ENCODE results near the gene DNAJA3. TPM values are rescaled to one million over a fixed set of nuclear protein-coding genes. Genes with fewer than 3 reads are reported as not detected.

Gene DNAJA3
- total RNA-seq, 1 donor from 2014 or later, result 72.7 TPM

Other genes starting within 250 kb of the DNAJA3 start
- 1.9 and 2.7 TPM in 2 replicates for gene SRL, start 183.8 kb upstream of the DNAJA3 start, total RNA-seq
- gene TFAP4, start 152.8 kb upstream of the DNAJA3 start, total RNA-seq, result 4.4 and 5.0 TPM in 2 replicates
- gene GLIS2, start 109.8 kb upstream of the DNAJA3 start, total RNA-seq, result 3.3 and 4.5 TPM in 2 replicates
- 28.4 and 50.7 TPM in 2 replicates for gene PAM16, start 74.5 kb upstream of the DNAJA3 start, total RNA-seq
- gene VASN, start 54.0 kb upstream of the DNAJA3 start, total RNA-seq, result 7.5 and 10.9 TPM in 2 replicates
- gene CORO7, start 9.3 kb upstream of the DNAJA3 start, total RNA-seq, result 122 and 370 TPM in 2 replicates
- gene NMRAL1, start 48.8 kb downstream of the DNAJA3 start, total RNA-seq, result 22.6 and 35.8 TPM in 2 replicates
- gene HMOX2, start 50.5 kb downstream of the DNAJA3 start, total RNA-seq, result 35.4 and 37.5 TPM in 2 replicates
- gene CDIP1, start 112.9 kb downstream of the DNAJA3 start, total RNA-seq, result 30.6 and 38.4 TPM in 2 replicates
- gene C16orf96, start 130.5 kb downstream of the DNAJA3 start, total RNA-seq, result 0.11 and 0.16 TPM in 2 replicates
- 10.0 and 12.8 TPM in 2 replicates for gene UBALD1, start 189.0 kb downstream of the DNAJA3 start, total RNA-seq
- gene MGRN1, start 199.0 kb downstream of the DNAJA3 start, total RNA-seq, result 31.9 and 33.6 TPM in 2 replicates

Measured in myocyte (in vitro differentiated cells).